Body of pancreas (tissue), 4 donors: ENCODE results near the gene DRAM1. TPM values are rescaled to one million over a fixed set of nuclear protein-coding genes. Genes with fewer than 3 reads are reported as not detected.

Experiments used
- ATAC-seq: fragments of 150-250 bp; one replicate; pipeline ENCODE4 v1.9.1; 2016
- DNase-seq, 4 donors: peaks; one replicate each; pipeline ENCODE4 v3.0.0-alpha.2; 2019
- H3K27ac ChIP-seq, 4 donors: fragments of 200-600 bp; sonication (generic); 1 replicate in 3 of 4; 2 replicates in 1 of 4; pipeline versions ENCODE4 v1.5.1 to v1.6.1; 2016 to 2019; ENCODE audit warnings: mild to moderate bottlenecking in 1 of 4, mixed read lengths in 1 of 4, moderate library complexity in 1 of 4
- H3K27me3 ChIP-seq, 2 donors: fragments of 200-600 bp; sonication (generic); one replicate each; pipeline ENCODE4 v1.6.0; 2016; ENCODE audit warnings: mild to moderate bottlenecking in 1 of 2
- H3K36me3 ChIP-seq, 2 donors: fragments of 200-600 bp; sonication (generic); replicated peaks in 1 of 2; 2 replicates each; pipeline ENCODE4 v1.5.1; 2016; ENCODE audit warnings: low read depth in 2 of 2; ENCODE audit not compliant: insufficient read depth in 1 of 2
- H3K4me1 ChIP-seq: fragments of 200-600 bp; sonication (generic); one replicate; pipeline ENCODE4 v1.6.0; 2016
- H3K4me3 ChIP-seq, 2 donors: fragments of 200-600 bp; sonication (generic); 1 replicate in 1 of 2; 2 replicates in 1 of 2; pipeline ENCODE4 v1.5.1; 2016 to 2019
- H3K9me3 ChIP-seq, 3 donors: fragments of 200-600 bp; sonication (generic); 1 replicate in 2 of 3; 2 replicates in 1 of 3; pipeline ENCODE4 v1.5.1; 2016
- POLR2A ChIP-seq, 3 donors: fragments of 450-650 bp; IDR thresholded peaks; one replicate each; pipeline ENCODE4 v1.6.1; 2016; ENCODE audit warnings: antibody characterized with exemption in 3 of 3, mild to moderate bottlenecking in 2 of 3
- WGBS, 2 donors: methylation state at CpG; one replicate each; pipeline ENCODE4 v1.1.5; 2017; 5-methylcytosine and 5-hydroxymethylcytosine counted together
- intact Hi-C: fragments of 100-400 bp; cut with DNase I; formaldehyde crosslinking; loops from one replicate; pipeline ENCODE4 v1.15.1; 2023
- total RNA-seq, 2 donors: library from RNA; depleted of rRNA; stranded (reverse); fragments of >200 nt; gene quantifications; one replicate each; pipeline ENCODE4 v1.1.0, GENCODE V29; 2016
- TF ChIP-seq, protein P1 (sequence below), 7 experiments: fragments of 450-650 bp in 4 of 7; fragments of 200-600 bp in 3 of 7; sonication (generic) in 3 of 7; IDR thresholded peaks; one replicate each; pipeline ENCODE4 v1.5.1; 2016 to 2019; ENCODE audit warnings: antibody characterized with exemption in 7 of 7

The DRAM1 gene
- total RNA-seq, 2 donors from 2014 or later = 2.6 to 14.5 TPM

GRCh38 chr12:101939856-101940265, 62.5 kb downstream of the DRAM1 start:
- intact Hi-C loops = no loop called here

GRCh38 chr12:101940400-101940950, 63.1 kb downstream of the DRAM1 start:
- no peak overlapping the region for H3K4me3 ChIP-seq
- H3K4me1 ChIP-seq = no peaks in the 10 kb centered on the region
- intact Hi-C loops = no loop called here
- TF ChIP-seq, protein P1, sequence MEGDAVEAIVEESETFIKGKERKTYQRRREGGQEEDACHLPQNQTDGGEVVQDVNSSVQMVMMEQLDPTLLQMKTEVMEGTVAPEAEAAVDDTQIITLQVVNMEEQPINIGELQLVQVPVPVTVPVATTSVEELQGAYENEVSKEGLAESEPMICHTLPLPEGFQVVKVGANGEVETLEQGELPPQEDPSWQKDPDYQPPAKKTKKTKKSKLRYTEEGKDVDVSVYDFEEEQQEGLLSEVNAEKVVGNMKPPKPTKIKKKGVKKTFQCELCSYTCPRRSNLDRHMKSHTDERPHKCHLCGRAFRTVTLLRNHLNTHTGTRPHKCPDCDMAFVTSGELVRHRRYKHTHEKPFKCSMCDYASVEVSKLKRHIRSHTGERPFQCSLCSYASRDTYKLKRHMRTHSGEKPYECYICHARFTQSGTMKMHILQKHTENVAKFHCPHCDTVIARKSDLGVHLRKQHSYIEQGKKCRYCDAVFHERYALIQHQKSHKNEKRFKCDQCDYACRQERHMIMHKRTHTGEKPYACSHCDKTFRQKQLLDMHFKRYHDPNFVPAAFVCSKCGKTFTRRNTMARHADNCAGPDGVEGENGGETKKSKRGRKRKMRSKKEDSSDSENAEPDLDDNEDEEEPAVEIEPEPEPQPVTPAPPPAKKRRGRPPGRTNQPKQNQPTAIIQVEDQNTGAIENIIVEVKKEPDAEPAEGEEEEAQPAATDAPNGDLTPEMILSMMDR (IDR thresholded peaks at IDR 0.05) = no peak
- no peak for TF ChIP-seq POLR2A (IDR thresholded peaks at IDR 0.05)
- no peaks in the 10 kb centered on the region for H3K9me3 ChIP-seq
- no peaks in the 10 kb centered on the region for H3K36me3 ChIP-seq
- H3K27me3 ChIP-seq = no peaks in the 10 kb centered on the region
- ATAC-seq = no peak
- WGBS, 2 donors = 47 to 50% methylated on average over 5 of the region's 5 CpGs
- DNase-seq = no peak
- no peak overlapping the region for H3K27ac ChIP-seq

More at GRCh38 chr12:101939856-101940265, 62.5 kb downstream of the DRAM1 start:
- ATAC-seq = peak; percentile 61
- peak; percentile 45 to 69 (median 62) for DNase-seq
- Histone ChIP-seq H3K27me3 (no peaks in the 10 kb centered on the region), H3K4me1 (no peaks in the 10 kb centered on the region), H3K4me3 (no peak overlapping the region), H3K27ac (no peak overlapping the region), H3K36me3 (no peaks in the 10 kb centered on the region), H3K9me3 (no peaks in the 10 kb centered on the region)
- WGBS, 2 donors = 1% methylated on average over 3 of the region's 3 CpGs
- TF ChIP-seq, protein P1 (IDR thresholded peaks at IDR 0.05) = peak; percentile 11 to 80 (median 63)
- TF ChIP-seq POLR2A (IDR thresholded peaks at IDR 0.05) = no peak

DNA sequence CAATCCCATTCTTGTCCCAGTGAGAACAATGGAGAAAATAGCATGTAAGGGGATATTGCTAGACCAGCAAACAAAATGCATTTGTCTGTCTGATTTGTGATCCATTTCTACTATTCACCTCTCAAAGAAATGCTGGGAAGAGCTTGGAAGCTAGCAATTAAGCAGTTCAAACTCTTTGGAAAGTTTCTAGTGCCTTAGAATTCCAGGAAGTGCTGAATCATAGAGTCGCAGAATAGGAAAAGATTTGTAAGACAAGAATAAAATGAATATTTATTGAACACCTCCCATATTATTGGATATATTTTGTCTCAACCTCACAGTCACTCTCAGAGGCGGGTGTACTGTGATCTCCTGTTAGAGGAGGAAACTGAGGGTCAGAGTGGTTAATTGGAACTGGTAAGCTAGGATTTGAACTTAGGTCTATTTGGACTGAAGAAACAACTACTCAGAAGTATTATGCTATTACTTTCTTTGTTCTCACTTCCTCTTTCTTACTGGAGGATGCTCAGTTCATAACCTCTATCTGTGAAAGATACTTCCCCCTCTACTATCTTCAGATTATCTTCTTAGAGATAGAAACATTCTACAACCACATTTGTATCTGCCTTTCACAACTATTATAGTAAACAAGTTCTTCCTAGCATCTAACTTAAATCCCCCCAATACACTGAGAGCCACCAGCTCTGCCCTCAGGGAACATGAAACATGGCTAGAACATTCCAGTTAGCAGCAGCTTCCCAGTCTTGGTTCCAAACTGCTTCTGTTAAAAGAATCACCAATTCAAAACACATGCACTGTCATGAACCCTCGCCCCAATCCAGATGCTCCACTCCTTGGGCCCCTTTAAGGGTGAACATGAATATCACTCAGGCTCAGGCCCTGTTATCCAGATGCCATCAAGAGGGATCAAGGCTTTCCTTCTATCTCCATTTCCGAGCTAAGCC, 64.2 kb downstream of the DRAM1 start:
- no peaks in the 10 kb centered on the region for H3K4me1 ChIP-seq
- intact Hi-C loops = no loop called here
- DNase-seq (no peak), ATAC-seq (no peak)
- H3K9me3 ChIP-seq = no peaks in the 10 kb centered on the region
- H3K27ac ChIP-seq = no peak overlapping the region
- no peaks in the 10 kb centered on the region for H3K36me3 ChIP-seq
- no peaks in the 10 kb centered on the region for H3K27me3 ChIP-seq
- WGBS, 2 donors = 63 to 68% methylated on average over 4 of the region's 4 CpGs
- H3K4me3 ChIP-seq = no peak overlapping the region
- no peak for TF ChIP-seq POLR2A (IDR thresholded peaks at IDR 0.05)
- TF ChIP-seq, protein P1 (IDR thresholded peaks at IDR 0.05) = no peak

GRCh38 chr12:101942250-101942605, 64.8 kb downstream of the DRAM1 start:
- Histone ChIP-seq H3K27me3 (no peaks in the 10 kb centered on the region), H3K4me3 (no peak overlapping the region), H3K36me3 (no peaks in the 10 kb centered on the region), H3K27ac (no peak overlapping the region), H3K9me3 (no peaks in the 10 kb centered on the region), H3K4me1 (no peaks in the 10 kb centered on the region)
- 96 to 100% methylated on average over 1 of the region's 1 CpG for WGBS, 2 donors
- TF ChIP-seq POLR2A (IDR thresholded peaks at IDR 0.05) = no peak
- TF ChIP-seq, protein P1 (IDR thresholded peaks at IDR 0.05) = no peak
- DNase-seq (no peak), ATAC-seq (no peak)
- intact Hi-C loops = no loop called here
